IPS-NIHi7 (cell line): ENCODE results near the gene GYPA.
"Not testable (repeated sequence)": the region's sequence is repeated elsewhere in the genome, so short reads cannot be mapped to it uniquely, and the experiment has no call there.

ENCODE experiments used
- DNase-seq: peaks from one replicate; pipeline ENCODE4 v3.0.0; 2012; ENCODE audit warnings: mixed read lengths; ENCODE audit errors: extremely low spot score

The GYPA gene

DNA sequence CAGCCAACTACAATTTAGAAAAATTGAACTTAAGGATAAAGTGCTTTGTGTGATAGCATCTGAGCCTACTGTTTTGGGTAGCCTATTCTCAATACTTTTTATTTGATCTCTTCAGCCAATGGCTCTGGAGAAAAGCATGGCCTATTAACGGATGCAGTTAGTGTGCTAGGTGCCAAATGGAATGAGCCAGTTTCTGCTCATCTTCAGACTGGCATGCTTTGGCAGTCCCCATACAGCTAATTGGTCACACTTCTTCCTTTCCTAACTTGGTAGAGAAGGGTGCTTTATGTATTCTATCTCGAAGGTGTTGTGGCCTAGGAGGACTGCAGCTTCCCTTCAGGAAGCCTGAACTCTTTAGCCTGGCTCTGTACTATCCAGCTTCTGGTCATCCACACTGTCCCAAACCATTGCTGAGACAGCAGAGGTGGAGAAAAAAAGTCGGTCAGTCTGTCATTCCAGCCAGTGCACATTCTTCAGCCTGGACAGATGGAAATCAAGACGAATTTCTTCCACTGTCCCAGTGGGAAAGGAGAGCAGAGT, 11.1 kb downstream of the GYPA start:
- not testable (repeated sequence) for DNase-seq

- not testable (repeated sequence) for DNase-seq
Observed at GRCh38 chr4:144128709-144129320, 11.7 kb downstream of the GYPA start.

GRCh38 chr4:144125109-144125508, 15.4 kb downstream of the GYPA start:
- DNase-seq = not testable (repeated sequence)

DNA sequence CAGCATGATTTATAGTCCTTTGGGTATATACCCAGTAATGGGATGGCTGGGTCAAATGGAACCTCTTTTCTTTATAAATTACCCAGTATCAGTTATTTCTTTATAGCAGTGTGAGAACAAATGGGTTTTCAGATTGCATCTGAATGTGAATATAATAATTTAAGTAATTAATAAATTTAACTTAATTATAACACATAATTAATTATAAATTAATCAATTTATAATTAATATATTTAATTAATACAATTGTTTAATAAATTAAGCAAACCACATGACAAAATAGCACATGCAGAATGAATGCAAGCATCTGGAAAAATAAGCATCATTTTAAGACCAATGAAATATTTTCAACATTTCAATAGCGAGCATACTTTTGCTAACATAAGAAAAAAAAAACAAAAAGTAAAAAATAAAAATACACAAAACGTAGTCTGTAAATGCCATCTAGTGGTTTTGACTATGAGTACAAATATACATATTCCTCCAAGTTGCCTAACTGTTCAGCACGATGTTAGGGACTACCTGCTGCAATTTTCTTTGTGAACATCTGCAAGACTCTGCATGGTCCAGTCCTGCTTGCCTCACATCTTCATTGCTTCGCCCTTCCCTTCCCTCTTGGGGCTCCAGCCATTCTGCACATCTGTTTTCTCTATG, 16.4 kb downstream of the GYPA start:
- not testable (repeated sequence) for DNase-seq

- DNase-seq = not testable (repeated sequence)
Observed at GRCh38 chr4:144123269-144123668, 17.2 kb downstream of the GYPA start.

- not testable (repeated sequence) for DNase-seq
Observed at GRCh38 chr4:144119752-144120151, 20.8 kb downstream of the GYPA start.

- DNase-seq = no peak
Observed at GRCh38 chr4:144115519-144115918, 25.0 kb downstream of the GYPA start.

- DNase-seq = no peak
Observed at GRCh38 chr4:144113546-144113945, 27.0 kb downstream of the GYPA start.

DNA sequence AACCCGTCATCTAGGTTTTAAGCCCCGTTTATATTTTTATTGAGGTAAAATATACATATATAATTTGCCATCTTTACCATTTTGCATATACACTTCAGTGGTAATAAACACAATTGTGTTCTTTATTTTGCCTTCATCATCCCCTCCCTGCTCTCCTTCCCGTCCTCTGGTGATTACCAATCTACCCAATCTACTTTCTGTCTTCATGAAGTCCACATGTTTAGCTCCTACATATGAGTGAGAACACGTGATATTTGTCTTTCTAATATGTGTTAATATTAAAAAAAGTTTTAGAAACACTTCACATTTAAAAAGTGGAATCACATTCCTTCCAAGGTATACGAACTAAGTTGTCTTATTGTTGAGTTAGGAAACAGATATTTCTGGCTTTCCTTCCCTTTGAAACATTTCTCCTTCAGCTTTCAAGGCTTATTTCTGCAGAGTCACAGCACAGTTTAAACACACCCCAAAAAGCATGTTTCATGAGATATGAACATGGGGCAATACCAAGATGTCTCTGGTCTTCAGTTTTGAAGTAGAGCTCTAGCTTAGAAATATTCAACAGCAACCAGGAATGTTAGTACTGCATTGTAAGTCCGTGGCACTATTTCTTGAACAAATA, 35.9 kb downstream of the GYPA start:
- DNase-seq = no peak

DNA sequence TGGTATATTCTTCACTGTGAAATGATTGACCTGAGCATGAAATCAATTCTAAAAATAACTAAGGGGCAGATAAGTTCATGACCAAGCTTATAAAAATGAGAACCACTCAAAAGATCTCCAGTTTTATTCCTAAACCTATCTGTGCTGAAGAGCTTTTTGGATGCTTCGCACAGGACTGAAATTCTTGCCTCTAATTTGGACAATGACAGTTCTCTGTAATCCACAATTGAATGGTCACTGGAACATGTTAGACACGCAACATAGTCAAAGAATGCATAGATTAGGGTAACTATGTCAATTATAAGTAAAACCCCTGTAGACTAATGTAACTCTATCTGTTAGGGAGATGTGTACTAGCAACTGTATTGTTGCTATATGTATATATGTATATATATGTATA, 42.7 kb downstream of the GYPA start:
- not testable (repeated sequence) for DNase-seq

DNA sequence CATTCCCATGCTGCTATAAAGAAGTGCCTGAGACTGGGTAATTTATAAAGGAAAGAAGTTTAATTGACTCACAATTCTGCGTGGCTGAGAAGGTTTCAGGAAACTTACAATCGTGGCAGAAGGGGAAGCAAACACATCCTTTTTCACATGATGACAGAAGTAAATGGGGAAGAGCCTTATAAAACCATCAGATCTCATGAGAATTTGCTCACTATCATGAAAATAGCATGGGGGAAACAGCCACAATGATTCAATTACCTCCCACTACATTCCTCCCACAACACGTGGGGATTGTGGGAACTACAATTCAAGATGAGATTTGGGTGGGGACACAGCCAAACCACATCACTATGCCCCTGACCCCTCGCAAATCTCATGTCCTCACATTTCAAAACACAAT, 46.5 kb downstream of the GYPA start:
- not testable (repeated sequence) for DNase-seq

DNA sequence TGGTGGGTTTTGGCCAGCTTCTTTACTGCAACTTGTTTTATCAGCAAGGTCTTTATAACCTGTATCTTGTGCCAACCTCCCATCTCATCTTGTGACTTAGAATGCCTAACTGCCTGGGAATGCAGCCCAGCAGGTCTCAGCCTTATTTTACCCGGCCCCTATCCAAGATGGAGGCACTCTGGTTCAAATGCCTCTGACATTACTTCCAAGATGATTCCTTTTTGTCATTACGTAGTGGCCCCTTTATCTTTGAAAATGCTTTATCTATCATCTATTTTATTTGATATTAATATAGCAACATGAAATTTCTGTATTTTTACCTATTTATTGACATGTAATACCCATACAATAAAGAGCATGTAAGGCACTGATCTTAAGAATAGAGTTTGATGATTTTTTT, 49.3 kb downstream of the GYPA start:
- DNase-seq = not testable (repeated sequence)

- DNase-seq = no peak
Observed at GRCh38 chr4:144090744-144091143, 49.8 kb downstream of the GYPA start.

- not testable (repeated sequence) for DNase-seq
Observed at GRCh38 chr4:144082053-144082452, 58.5 kb downstream of the GYPA start.

DNA sequence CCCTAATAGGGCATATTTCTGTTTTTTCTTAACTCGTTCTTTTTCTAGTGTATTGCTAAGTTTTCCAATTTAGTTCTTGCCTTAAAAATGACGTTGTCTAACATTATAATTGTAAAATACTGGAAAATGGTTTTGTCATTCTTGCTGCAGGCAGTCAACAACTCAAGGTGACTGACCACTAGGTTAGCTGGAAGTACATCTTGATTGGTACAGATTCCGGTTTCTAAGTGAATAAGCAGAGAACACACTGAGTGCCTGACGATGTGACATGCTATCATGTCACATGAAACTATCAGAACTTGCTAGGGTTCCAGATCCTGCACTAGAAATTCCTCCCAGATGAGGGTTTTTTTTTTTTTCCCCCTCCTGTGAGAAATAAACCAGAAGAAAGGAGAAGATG, 60.4 kb downstream of the GYPA start:
- not testable (repeated sequence) for DNase-seq

- DNase-seq = not testable (repeated sequence)
Observed at GRCh38 chr4:144078746-144079145, 61.8 kb downstream of the GYPA start.

GRCh38 chr4:144061556-144061955, 79.0 kb downstream of the GYPA start:
- not testable (repeated sequence) for DNase-seq

DNA sequence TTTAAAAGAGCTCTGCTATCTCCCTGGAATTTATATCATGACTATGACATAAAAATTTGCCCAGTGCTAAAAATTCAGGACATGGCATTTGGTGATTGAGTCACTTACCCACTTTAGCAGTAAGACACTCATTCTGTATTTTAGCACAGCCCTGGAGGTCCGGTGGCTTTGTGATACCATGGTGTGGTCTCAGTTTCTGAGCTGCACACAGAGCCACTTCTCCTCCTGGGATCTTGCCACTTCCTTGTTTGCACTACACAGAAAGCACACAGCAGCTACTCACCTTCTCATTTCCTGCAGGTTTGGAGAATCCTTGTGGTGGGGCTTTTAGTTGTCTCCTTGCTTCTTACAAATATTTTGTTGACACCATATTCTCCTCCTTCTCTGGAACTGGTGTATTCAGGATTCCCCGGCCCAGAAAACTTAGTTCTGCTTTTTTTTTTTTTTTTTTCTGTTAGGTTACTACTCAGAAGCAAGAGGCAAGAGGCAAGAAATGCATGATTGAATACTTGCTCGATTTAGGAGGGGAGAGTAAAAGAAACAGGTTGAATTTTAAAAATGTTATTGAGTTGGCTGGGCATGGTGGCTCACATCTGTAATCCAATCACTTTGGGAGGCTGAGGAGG, 80.2 kb downstream of the GYPA start:
- not testable (repeated sequence) for DNase-seq
